Fibroblast of skin of abdomen (primary cell): ENCODE measurements around the gene LAMP1.
"Not testable (repeated sequence)": the region's sequence is repeated elsewhere in the genome, so short reads cannot be mapped to it uniquely, and the experiment has no call there.

Source experiments
- DNase-seq: peaks from one replicate; pipeline ENCODE4 v3.0.0-alpha.2; 2013

LAMP1 gene

GRCh38 chr13:113328851-113329250 is 31.8 kb downstream of the LAMP1 start:
- DNase-seq, result no peak

GRCh38 chr13:113329656-113330312 is 32.7 kb downstream of the LAMP1 start:
- DNase-seq, result no peak

- DNase-seq, result no peak
Observed at GRCh38 chr13:113332615-113333014, 35.6 kb downstream of the LAMP1 start.

GRCh38 chr13:113333076-113333475 is 36.0 kb downstream of the LAMP1 start:
- DNase-seq, result no peak

- no peak for DNase-seq
Observed at GRCh38 chr13:113337556-113337955, 40.5 kb downstream of the LAMP1 start.

GRCh38 chr13:113337976-113338375 is 40.9 kb downstream of the LAMP1 start:
- DNase-seq, result no peak

GRCh38 chr13:113338451-113338850 is 41.4 kb downstream of the LAMP1 start:
- no peak for DNase-seq

GRCh38 chr13:113342820-113343691 is 46.0 kb downstream of the LAMP1 start:
- DNase-seq, result no peak

GRCh38 chr13:113343692-113343968 is 46.6 kb downstream of the LAMP1 start:
- no peak for DNase-seq

- no peak for DNase-seq
Observed at GRCh38 chr13:113345486-113345885, 48.4 kb downstream of the LAMP1 start.

GRCh38 chr13:113347736-113348225 is 50.7 kb downstream of the LAMP1 start:
- not testable (repeated sequence) for DNase-seq

- DNase-seq, result no peak
Observed at GRCh38 chr13:113348591-113348990, 51.6 kb downstream of the LAMP1 start.

GRCh38 chr13:113349050-113349449 is 52.0 kb downstream of the LAMP1 start:
- no peak for DNase-seq

- no peak for DNase-seq
Observed at GRCh38 chr13:113349491-113349890, 52.5 kb downstream of the LAMP1 start.

- no peak for DNase-seq
Observed at GRCh38 chr13:113350065-113350937, 53.3 kb downstream of the LAMP1 start.

- no peak for DNase-seq
Observed at GRCh38 chr13:113350938-113351335, 53.9 kb downstream of the LAMP1 start.

GRCh38 chr13:113351514-113352026 is 54.5 kb downstream of the LAMP1 start:
- no peak for DNase-seq

- no peak for DNase-seq
Observed at GRCh38 chr13:113353254-113353653, 56.2 kb downstream of the LAMP1 start.

- no peak for DNase-seq
Observed at GRCh38 chr13:113354831-113355610, 58.0 kb downstream of the LAMP1 start.

- DNase-seq, result no peak
Observed at GRCh38 chr13:113355621-113356020, 58.6 kb downstream of the LAMP1 start.

- no peak for DNase-seq
Observed at GRCh38 chr13:113356596-113356995, 59.6 kb downstream of the LAMP1 start.

GRCh38 chr13:113357529-113357928 is 60.5 kb downstream of the LAMP1 start:
- DNase-seq, result peak; percentile 19
